ENCODE measurements around the gene CSNK1D.
A peak's percentile ranks its signal among the peaks of the same experiment; 100 is the strongest.

Gene CSNK1D

DNA sequence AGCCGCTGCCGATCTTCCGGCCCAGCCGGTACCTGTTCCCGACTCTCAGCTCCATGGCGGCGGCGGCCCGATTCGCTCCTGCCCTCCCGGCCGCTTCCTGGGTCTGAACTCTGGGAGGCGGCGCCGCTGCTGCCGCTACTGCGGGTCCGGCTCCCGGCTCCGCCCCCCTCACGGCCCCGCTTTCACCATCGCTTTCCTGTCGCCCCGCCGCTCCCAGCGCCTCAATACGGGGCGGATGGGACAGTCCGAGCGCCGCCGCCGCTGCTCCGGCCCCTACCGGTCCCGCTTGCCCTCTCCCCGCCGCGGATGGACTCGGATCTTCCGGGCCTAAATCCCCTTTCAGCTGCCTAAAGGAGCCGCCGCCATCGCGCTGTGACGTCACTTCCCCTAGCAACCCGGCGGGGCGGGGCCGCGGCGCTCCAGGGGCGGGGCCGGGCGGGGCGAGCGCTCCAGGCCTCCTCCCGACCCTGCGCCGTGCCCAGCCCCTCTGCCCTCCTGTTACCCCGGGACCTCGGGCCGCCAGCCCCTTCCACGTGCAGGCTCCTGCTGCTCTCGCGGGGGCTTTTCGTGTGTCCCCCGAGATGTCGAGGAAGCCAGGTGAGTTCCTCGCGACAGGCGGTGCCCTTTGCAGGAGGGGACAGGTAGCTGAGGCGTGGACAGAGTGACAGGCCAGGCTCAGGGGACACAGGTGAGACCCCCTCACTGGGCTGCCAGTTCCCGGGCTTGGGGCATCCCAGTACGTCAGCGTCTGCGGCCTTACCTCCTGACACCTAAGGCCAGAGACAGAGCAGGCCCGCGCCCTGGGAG is at the start of gene CSNK1D:
TSS of gene CSNK1D (minus strand) at position 374 of the 807 bp plus-strand sequence. CDS start at position 55, 319 bp downstream.
- DNase-seq (ENCODE audit: low spot score) = peak; percentile 90

- DNase-seq (ENCODE audit: low spot score) = no peak
Observed at GRCh38 chr17:82322526-82323453, 49.3 kb upstream of the CSNK1D start.

GRCh38 chr17:82321947-82322466 is 48.5 kb upstream of the CSNK1D start:
- no peak for DNase-seq (ENCODE audit: low spot score)

- DNase-seq (ENCODE audit: low spot score) = peak; percentile 87
Observed at GRCh38 chr17:82320956-82321927, 47.7 kb upstream of the CSNK1D start.

- no peak for DNase-seq (ENCODE audit: low spot score)
Observed at GRCh38 chr17:82320140-82320840, 46.8 kb upstream of the CSNK1D start.

DNA sequence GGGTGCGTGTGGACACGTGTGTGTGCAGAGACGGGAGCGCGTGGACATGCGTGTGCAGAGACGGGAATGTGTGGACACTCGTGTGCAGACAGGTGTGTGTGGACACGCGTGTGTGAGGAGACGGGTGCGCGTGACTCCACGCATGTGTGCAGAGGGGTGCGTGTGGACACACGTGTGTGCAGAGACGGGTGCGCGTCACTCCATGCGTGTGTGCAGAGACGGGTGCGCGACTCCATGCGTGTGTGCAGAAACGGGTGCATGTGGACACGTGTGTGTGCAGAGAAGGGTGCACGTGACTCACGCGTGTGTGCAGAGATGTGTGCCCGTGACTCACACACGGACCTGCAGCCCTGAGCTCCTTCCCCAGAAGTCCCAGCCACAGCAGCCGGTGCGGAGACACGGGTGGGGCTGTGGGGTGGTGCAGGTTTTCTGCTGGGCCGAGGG is 46.1 kb upstream of the CSNK1D start:
- no peak for DNase-seq (ENCODE audit: low spot score)

DNA sequence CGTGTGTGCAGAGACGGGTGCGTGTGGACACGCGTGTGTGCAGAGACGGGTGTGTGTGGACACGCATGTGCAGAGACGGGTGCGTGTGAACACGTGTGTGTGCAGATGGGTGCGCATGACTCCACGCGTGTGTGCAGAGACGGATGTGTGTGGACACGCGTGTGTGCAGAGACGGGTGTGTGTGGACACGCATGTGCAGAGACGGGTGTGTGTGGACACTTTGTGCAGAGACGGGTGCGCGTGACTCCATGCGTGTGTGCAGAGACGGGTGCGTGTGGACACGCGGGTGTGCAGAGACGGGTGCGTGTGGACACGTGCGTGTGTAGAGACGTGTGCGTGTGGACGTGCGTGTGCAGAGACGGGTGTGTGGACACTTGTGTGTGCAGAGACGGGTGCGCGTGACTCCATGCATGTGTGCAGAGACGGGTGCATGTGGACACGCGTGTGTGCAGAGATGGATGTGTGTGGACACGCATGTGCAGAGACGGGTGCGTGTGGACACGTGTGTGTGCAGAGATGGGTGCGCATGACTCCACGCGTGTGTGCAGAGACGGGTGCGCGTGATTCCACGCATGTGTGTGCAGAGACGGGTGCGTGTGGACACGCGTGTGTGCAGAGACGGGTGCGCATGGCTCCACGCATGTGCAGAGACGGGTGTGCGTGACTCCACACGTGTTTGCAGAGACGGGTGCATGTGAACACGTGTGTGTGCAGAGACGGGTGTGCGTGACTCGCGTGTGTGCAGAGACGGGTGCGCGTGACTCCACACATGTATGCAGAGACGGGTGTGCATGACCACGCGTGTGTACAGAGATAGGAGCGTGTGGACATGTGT is 45.5 kb upstream of the CSNK1D start:
- DNase-seq (ENCODE audit: low spot score) = no peak

DNA sequence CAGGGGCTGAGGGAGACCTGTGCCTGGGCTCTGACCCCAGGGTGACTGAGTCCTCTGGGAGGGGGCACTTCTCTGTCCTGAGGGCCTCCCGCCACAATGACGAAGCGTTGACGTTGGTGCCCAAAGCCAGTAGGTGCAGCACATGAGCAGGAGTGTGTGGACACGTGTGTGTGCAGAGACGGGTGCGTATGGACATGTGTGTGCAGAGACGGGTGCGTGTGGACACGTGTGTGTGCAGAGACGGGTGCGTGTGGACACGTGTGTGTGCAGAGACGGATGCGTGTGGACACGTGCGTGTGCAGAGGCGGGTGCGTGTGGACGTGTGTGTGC is 44.6 kb upstream of the CSNK1D start:
- DNase-seq (ENCODE audit: low spot score) = no peak

DNA sequence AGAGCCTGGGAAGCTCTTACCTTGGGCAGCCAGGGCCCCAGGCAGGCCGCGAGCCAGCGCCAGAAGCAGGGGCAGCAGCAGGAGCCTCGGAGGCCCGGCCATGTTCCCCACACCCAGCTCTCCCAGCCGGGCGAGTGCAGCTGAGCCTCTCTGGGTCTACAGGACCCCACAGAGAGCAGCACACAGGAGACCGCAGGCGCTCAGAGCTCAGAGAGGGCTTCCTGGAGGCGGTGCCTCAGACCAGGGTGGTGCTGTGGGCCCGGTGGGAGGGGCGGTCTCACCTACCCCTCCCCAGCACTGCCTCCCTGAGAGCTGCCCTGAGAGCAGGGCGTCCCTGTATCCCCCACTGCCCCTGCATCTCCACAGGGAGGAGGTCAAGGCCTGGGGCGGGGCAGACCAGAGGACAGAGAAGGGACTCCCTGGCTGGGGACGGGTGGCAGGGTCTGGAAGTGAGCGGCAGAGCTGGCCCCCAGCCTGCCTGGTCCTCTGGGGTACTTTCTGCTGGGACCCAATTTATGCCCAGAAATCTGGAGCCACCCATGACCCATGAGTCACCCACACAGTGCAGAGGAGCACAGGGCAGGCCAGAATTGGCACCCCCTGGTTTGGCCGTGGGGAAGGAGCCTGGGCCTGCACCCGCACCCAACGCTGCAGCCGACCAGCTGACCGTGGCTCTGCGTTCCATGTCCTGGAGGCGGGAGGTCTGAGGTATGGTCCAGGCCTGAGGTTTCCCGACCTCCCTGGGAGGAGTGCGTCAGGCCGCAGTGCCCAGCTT is 44.1 kb upstream of the CSNK1D start, which contains the start of gene CD7:
TSS of gene CD7 (minus strand) at position 215 of the 775 bp plus-strand sequence. CDS start at position 102, 113 bp downstream.
- peak; percentile 67 for DNase-seq (ENCODE audit: low spot score)

GRCh38 chr17:82316651-82317393 is 43.3 kb upstream of the CSNK1D start:
- DNase-seq (ENCODE audit: low spot score) = no peak

GRCh38 chr17:82315703-82316358 is 42.3 kb upstream of the CSNK1D start:
- DNase-seq (ENCODE audit: low spot score) = peak; percentile 44

DNA sequence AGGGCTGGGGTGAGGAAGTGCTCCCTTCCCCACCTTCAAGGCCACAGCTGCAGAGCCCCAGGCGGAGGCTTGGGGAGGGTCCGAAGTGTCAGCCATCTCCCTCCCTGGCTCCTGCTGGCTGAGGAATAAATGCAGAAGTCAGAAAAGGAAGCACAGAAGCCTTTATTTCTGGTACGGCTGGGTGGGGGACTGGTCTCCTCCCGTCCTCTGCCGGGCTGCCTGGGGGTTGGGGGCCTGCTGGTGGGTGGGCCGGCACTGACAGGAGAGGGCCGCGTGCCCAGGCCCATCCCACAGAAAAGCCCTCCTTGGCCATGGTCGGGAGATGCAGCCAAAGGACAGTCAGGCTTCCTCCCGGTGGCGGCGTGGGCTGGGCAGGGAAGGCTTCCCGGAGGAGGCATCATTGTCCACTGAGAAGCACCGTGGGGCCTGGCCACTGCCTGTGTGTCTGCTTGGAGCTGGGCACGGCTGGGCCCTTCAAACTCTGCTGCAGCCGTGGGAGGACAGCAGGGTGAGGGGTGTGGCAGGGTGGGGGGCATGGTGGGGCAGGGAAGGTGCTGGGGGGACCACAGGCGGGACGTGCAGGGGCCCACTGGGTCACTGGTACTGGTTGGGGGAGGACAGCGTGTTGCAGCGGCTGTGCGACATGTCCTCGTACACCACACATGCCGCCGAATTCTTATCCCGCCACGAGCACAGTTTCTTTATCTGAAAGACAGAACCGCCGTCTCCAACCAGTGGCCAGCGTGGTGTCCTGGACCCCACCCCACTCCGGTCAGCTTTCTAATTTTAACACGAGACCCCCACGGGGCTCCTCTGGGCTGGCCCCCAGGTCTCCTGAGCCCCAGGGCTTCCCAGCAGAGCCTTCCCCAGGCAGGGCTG is 41.5 kb upstream of the CSNK1D start:
- no peak for DNase-seq (ENCODE audit: low spot score)

GRCh38 chr17:82314012-82314726 is 40.7 kb upstream of the CSNK1D start:
- no peak for DNase-seq (ENCODE audit: low spot score)

- no peak for DNase-seq (ENCODE audit: low spot score)
Observed at GRCh38 chr17:82313195-82314011, 39.9 kb upstream of the CSNK1D start.

DNA sequence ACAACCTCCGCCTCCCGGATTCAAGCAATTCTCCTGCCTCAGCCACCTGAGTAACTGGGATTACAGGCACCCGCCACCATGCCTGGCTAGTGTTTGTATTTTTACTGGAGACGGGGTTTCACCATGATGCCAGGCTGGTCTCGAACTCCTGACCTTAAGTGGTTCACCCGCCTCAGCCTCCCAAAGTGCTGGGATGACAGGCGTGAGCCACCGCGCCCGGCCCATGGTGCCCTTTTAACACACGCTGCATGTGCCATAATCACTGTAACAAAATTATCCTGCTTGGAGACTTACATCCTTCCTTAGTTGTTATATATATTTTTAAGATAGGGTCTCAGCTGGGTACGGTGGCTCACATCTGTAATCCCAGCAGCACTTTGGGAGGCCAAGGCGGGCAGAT is 38.5 kb upstream of the CSNK1D start:
- no peak for DNase-seq (ENCODE audit: low spot score)

All from CD4-positive, alpha-beta T cell treated with Interleukin-2 at 100 ng/mL for 4 hours (primary cell).